ENCODE results near the gene INSC.

GRCh38 chr11:15119352-15119751 lies 4.6 kb downstream of the INSC start:
- TF ChIP-seq CTCF (IDR thresholded peaks at IDR 0.05; ENCODE audit: control extremely low read depth in 1 of 3, insufficient read depth in 1 of 3, low read depth in 1 of 3, low read length in 3 of 3) (no peak), HDAC2 (IDR thresholded peaks at IDR 0.05; ENCODE audit: borderline replicate concordance in 1 of 2, low read depth in 2 of 2, low read length in 2 of 2) (no peak), JUN (IDR thresholded peaks at IDR 0.05; ENCODE audit: low read depth, low read length) (no peak), ZNF274 (IDR thresholded peaks at IDR 0.05; ENCODE audit: borderline replicate concordance, extremely low read depth, low read length) (no peak), EZH2 (IDR thresholded peaks at IDR 0.05; ENCODE audit: low read depth, low read length, severe bottlenecking) (no peak), ATF2 (IDR thresholded peaks at IDR 0.05; ENCODE audit: low read length) (no peak), KDM1A (IDR thresholded peaks at IDR 0.05; ENCODE audit: borderline replicate concordance, low read length) (no peak)
